HG03025 (cell line): Measurements from ENCODE around the gene S100A11.

Experiments used
- ATAC-seq: cut with Tn5 transposase; IDR thresholded peaks from one replicate; pipeline ENCODE4 v1.9.1; 2021; ENCODE audit warnings: mild to moderate bottlenecking, moderate library complexity; ENCODE audit not compliant: unreplicated experiment, low FRiP score

The S100A11 gene

DNA sequence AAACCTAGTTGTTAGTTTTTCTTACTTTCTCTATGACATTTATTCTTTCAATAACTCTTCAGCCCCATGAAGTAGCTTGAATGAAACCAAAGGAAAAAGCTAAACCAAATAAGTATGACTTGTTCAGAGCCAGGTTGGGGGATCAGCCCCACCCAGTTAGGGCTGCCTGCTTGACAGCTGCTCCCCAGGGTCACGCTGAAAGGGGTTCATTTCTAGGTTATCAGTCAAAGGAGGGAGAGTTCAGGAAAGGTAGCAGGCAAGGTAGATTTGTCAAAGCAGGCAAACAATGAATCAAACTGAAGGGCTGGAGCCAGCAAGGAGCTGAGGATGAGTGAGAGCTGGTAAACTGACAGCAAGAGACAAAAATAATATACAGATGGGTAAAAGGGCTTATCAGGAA, 3.1 kb upstream of the S100A11 start:
- ATAC-seq = no peak

DNA sequence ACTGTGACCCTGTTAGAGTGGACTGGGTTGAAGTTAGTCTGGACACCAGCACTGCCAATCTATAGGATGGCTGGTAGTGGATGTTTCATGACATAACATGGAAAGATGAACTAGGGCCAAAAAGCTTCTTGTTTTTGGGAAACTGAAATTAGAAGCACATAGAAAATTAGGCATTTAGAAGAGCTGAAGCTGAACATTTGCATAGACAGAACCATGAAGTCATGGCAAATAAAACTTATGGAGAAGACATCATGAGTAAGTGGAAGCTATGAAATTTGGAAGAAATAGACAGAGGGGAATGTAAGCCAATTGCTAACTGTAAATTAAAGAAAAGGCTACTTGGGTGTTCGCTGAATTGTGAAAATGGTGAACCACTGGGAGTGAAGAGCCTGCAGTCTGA, 2.7 kb upstream of the S100A11 start:
- no peak for ATAC-seq

DNA sequence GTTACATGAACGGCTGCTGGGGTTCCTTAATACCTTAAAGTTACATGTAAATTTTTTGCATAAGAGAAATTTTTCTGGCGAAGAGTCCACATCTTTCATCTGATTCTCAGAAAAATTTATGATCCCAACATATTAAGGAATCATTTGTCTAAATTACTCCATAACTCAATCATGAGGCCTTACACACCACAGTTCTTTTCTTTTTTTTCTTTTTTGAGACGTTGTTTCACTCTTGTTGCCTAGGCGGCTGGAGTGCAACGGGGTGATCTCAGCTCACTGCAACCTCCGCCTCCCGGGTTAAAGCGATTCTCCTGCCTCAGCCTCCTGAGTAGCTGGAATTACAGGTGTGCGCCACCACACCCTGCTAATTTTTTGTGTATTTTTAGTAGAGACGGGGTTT, 2.1 kb upstream of the S100A11 start:
- ATAC-seq = no peak

DNA sequence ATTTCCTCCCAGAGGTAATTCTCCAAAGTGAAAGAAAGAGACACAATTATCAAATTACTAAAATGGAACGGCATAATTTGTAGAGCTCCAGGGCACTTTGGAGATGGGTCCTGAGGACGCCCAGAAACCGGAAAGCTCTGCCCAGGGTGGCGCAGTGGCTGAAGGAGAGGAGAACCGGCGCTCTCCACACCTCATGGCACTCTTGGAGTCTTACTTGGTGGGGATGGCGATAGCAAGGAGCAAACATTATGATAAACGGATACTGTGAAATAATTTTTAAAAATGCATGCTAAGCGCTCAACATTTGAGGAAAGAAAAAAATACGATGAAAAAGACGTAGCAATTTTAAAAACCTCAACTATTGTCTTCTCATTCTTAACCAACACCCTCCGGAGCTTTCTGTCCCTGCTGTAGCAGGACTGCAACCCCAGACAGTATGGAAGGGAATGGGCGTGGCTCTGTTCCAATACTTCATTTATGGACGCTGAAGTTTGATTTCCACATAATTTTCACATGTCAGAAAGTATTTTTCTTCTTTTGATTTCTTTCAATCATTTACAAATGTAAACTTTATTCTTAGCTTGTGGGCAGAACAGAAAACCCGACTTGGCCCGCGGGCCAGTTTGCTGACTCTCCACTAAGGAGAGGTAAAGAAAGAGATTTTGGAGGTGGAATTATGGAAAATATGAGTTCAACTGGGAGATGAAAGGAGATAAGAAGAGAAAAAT, 1.1 kb downstream of the S100A11 start:
- ATAC-seq = no peak

DNA sequence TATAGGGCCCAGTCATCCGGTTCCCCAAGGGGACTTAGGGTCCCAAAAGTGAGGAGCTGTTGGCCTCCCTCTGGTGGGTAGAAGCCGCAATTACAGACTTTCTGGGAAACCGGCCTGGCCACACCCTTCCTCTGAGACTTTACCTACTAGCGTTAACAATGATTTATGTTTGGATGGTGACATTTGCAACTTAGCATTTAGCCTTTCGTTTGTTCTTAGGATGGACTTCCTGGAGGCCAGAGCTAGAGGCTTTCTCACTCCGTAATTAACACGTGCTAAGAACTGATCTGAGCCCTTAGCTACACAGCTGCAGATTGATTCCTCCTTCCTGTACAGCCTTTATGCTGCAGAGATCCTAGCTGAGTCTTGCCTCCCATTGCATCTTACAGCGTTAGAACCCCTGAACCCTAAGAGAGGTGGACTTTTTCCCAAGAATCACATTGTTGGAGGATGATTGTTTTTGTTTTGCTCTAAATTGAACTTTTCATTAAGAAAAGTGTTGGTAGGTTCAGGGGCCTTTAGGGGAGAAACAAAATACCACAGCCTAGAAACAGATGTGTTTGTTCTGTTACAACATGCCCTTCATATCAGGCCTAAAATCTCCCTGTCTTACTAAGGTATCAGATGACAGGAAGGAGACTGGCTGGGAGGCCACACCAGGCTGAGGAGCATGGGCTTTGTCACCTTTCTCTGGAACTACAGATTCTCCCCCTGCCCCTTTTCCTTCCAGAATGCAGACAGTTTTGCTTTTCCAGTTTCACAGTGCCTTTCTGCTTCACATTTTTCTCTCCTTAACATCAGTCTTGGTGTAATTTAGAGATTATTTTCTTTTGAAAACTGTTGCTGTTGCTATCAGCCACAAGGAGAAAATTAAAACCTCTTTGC, 1.9 kb downstream of the S100A11 start:
- no peak for ATAC-seq

DNA sequence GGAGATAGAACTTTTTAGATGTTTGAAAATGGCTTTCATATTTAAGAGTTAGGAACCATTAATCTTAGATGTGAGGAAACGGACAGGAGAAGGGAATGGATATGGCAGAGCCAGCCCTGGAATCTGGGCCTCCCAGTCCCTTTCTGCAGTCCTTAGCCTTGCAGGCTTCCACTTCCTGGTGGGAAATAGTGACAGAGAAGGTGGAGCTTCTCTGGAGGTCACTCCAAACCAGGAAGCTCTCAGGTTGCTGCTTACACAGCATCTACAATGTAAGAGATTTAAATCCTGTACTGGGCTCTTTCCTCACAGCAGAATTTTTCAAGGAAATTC, 2.5 kb downstream of the S100A11 start:
- no peak for ATAC-seq

DNA sequence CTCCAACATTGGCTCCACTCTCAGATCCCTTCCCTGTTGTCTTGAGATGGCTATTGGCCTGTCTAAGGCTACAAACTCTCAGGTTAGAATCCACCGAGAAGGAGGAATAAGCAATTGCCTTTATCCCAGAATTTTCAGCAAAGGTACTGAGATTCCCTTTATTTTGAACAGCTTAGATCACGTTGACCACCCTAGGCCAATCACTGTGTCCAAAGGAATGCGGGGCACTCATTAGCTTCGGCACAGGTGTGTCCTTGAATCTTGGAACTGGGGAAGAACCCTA, 6.9 kb downstream of the S100A11 start:
- ATAC-seq = no peak

DNA sequence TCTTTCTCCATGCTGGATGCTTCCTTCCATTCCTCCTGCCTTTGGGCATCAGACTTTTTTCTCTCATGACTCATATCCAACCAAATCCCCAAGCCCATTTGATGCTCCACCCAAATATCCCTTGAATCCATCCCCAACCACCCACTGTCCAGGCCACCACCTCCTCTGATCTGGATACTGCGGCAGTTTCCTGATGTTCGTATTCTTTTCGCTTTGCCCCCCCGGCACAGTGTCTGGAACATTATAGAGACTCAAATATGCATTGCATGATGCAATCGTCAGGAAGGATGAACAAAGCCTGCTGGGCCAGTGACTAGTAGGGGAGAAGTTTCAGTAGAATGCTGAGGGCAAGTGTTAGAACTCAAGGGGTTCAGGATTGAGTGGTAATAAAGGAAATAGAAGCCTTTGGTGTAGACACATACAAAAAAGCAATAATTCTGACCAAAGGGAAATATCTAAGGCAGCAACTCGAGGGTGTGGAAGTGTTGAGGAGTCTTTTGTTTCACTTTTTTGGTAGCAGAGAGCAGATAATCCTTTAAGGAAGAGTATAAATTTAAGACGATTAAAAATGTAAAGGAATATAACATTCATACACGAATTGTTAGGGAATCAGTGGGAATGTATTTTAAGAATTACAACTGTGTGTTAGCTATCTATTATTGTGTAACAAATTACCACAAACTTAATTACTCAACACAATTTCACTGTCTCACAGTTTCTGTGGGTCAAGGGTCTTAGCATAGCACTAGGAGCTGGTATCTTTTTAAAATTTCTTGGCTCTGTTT, 7.5 kb downstream of the S100A11 start:
- no peak for ATAC-seq

DNA sequence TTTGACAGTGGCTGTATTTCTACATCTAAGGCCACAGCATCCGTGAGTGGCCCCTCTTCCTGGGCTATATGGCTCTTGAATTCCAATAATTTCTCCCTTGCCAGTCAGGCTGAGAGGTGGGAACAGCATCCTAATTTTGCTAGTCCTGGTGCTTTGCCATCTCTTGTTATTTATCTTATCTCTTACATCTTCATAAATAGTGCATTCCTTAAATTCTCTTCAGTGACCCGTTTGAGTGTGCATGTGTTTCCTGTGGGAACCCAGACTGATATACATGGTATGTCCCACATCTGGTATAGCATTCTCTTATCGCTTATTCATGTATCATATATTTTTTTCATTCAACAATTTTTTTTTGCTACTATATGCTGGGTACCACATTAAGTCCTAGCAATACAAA, 9.9 kb downstream of the S100A11 start:
- ATAC-seq = no peak

DNA sequence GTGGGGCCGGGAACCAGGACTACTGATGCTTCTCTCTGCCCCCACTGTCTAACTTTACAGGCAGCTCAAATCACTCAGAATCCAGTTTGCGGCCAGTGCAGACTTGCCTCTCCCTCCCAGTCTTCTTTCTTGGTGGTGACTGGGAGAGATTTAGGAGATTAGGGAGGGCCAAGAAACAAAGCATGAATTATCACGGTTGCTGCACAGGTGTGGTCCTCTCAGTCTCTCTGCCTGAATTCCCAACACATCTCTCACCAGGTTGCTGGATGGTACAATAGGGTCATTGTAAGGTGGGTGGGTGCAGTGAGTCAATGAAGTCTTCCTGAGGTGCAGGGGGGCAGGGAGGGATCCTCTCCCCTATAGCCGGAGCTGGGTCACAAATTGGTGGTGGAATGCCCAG, 12.6 kb downstream of the S100A11 start:
- no peak for ATAC-seq

DNA sequence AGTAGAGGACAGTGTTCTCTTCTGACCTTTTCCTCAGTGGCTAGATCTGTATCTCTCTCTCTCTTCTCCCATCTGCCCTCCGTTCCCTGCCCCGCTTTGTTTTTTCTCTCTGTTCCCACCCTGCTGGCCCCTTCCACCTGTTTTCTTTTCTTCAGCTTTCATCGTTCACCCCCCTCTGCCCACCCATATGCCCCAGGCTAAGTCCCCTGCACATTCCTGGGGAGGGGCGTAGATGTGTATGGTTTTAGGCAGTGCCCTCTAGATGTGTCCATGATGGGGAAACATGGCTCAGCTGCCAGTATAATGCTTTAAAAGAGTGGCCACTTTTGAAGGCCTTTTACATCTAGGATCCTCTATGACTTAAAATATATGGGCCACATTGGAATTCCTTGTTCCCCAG, 13.6 kb downstream of the S100A11 start:
- ATAC-seq = no peak

DNA sequence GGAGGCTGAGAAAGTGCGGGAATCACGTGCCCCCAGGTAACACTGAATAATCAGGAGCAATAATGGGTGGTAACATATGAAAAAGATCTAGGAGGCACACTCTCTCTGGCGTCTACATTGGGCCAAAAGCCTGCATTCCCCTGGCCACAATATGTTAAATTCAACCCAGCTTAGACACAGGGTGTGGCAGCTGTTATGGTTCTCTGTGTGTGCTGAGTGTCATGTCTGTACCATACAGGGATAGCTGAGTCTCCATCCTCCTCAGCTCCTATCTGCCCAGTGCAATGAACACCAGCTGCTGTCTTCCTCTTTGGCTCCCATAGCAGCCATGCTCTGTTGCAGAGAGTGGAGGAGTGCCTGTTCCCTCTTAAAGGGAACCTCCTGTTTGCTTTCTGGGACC, 14.3 kb downstream of the S100A11 start:
- no peak for ATAC-seq

DNA sequence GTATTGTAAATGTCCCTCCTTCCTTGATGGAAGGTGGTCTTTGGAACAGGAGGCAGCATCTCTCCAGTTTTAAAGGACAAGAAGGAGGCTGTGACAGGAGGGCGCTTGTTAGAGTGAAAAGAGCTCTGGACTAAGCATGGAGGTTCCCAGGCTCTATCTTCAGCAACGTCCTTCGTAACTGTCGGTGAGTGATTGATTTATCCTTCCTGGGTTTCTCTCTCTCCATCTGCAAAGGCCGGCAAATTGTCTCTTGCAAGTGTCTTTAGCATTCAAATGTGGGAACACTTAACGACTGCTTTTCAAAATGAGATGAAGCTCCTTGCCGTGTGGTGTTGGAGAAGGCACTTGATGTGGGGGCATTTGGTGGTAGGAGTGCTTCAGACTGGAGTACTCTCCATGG, 15.2 kb downstream of the S100A11 start:
- ATAC-seq = no peak

DNA sequence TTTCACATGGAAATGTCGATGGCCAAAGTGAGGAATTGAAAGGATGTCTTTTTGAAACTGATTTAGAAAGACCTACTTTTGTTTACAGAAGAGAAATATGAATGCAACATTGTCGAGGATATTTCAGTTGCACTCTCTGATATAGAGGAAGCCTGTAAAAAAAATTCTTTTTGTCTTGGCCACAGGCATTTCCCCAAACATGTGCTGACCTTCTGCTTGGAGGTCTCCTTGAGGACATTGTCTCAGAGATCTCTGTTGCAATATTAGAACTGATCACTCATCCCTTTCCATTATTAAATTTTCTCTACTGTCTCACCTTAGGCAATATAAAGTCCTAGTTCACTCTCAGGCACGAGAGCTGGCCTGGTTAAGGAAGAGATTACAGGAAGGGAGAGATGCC, 16.0 kb downstream of the S100A11 start:
- ATAC-seq = no peak

DNA sequence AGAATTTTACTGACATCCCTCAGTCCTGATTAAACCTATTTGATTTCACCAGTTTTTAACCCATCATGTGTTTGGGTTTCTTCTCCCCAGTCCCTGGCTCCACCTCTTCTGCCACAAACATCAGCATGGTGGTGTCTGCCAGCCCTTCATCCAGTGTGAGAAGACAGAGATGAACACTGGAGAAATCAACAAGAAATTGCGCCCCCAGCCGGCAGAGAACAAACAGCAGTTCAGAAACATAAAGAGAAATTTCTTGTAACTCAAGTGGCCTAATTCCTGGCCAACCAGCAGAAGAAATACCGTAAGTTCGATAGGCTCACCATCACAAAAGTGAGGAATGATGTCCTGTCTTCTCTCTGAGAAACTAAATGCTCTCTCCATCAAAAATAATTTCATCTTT, 18.3 kb downstream of the S100A11 start:
- ATAC-seq = no peak

DNA sequence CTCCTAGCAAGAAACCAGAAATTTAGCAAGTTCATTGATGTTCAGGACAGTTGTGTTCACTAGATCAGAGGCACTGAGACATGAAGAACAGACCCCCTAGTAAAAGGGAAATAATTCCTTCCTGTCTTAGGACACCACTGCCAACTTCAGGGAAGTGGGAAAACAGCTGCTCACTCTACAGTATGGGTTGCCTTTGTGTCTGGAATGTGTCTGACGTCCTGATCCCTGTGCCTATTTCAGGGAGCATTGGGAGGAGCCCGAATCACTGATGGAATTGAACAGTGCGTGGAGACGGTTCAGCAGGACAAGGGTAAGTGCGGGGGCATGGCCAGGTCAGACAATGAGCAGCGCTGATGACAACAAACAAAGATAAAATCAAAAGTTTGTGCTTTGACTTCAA, 21.0 kb downstream of the S100A11 start:
- ATAC-seq = no peak

DNA sequence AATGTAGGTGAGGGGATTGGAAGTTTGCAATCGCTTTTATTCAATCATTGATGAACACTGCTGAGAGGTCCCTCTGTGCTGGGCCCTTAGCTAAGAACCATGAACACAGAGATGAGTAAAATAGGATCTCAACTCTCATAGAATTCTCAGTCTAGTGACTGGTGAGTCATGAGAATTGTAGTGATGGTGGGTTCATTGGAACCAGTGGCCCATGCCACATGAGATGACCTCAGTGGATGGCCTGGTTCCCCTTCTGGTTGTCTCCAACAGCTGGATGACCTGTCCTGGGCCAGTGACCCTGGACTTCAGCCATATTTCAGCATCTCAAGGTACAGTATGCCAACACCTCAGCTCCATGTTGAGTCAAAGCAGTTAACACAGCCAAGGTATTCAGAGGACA, 21.9 kb downstream of the S100A11 start:
- ATAC-seq = no peak

DNA sequence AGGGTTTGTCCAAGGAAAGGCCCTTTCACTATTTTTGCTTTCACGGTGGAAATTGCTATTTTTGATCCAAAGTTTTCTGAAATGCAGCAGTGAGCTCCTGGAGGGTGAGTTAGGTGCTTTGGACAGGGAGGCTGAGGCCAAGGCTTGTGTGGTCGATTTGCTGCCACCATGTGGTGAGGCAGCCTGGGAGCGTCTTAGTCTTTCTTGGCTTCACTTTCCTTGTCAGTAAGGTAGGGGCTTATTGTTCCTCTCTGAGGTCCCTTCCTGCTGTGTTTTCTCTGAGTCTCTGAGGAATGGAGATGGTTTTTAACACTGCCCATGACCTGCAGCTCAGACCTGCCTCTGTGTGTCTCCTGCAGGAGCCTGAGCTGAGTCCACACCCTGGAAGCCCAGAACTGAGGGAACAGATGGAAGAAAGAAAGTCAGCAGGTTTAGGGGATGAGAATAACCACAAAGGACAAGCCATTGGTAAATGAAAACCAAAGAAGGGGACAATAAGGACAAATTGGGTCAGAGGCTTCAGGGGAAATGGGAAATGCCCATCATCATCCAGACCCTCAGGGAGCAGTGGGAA, 23.1 kb downstream of the S100A11 start:
- ATAC-seq = no peak

DNA sequence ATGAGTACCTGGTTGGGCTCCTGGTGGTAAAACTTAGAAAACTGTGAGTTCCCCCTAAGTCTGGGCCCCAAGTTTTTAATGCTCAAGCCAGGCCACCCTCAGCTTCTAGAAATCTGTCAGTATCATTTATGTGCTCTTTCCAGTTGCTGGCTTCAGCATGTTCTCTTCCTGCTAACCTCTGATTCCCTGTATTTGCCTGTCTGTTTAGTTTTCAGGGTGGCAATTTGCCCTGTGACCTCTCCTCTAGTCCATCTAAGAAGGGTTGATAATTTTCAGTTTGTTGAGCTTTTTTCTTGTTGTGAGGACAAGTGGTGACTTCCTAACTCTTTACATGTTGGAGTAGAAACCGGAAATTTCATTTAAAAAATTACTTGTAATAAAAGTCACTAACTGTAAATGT, 27.1 kb downstream of the S100A11 start:
- ATAC-seq = no peak

DNA sequence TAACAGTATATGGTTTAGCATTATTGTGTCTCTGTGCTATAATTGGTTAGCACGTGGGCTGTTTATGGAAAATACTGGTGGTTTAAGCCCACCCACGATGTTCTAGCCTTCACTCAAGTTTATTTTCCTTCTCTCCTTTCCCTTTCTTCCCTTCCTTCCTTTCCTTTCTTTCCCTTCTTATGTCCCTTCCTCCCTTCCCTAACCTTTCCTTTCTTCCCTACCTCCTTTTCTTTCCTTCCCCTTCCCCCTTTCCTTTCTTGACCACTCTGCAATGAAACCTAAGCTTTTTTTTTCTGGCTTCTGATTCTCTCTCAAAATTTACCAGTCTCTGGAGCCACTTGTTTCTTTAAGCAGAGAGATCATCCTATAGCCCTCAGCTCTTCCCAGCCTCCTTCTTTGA, 29.8 kb downstream of the S100A11 start:
- ATAC-seq = no peak

DNA sequence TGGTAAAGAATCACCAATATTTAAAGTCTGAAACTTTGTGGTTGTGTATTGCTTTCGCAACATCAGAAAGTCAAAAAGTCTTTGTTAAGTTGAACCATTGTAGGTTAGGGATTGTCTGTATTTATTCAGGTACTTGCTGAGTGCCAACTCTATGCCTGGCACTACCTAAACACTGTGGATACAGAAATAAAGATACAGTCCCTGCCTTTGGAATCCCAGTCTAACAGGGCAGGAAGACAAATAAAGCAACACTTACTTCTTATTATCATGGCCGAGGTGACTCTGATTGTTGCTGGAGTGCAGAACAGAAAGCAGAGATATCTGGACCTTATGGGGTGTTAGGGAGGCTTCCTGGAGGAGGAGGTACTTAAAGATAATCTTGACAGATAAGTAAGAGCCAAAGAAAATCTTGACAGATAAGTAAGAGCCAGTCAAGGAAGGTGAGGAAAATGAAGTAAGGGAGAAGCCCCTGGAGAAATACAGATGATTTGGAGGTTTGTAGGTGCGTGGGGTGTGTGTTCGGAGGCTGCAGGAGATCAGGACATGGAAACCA, 31.4 kb downstream of the S100A11 start:
- no peak for ATAC-seq
